HepG2 (cell line): ENCODE measurements around the gene CNTN4.

Experiments
- FOXA1 ChIP-seq, 2 experiments: fragments of 450-650 bp in 1 of 2; sonication (generic) in 1 of 2; formaldehyde crosslinking in 1 of 2; IDR thresholded peaks; 2 replicates each; pipeline versions ENCODE4 v1.4.0 to v1.6.1; 2016 to 2020; ENCODE audit warnings: missing genetic modification reagents in 1 of 2
- SMAD3 ChIP-seq: sonication (generic); formaldehyde crosslinking; IDR thresholded peaks from 2 replicates; pipeline ENCODE4 v1.4.0; 2020; ENCODE audit warnings: missing genetic modification reagents

GRCh38 chr3:2875699-2876098 lies 777.0 kb downstream of the CNTN4 start:
- TF ChIP-seq SMAD3 (no peak), FOXA1 (IDR thresholded peaks at IDR 0.05) (no peak), FOXA1 (CRISPR knock-in tag; IDR thresholded peaks at IDR 0.05) (no peak)
